ENCODE results near the gene FCGR1A. TPM values are rescaled to one million over a fixed set of nuclear protein-coding genes. Genes with fewer than 3 reads are reported as not detected.
"Not testable (repeated sequence)": the region's sequence is repeated elsewhere in the genome, so short reads cannot be mapped to it uniquely, and the experiment has no call there.

FCGR1A gene
- total RNA-seq, 2 experiments from 2014 or later = not detected

- intact Hi-C loops (cut with micrococcal nuclease); H3K27me3 Mint-ChIP-seq (ENCODE audit: low read depth); H3K27ac Mint-ChIP-seq; H3K9me3 Mint-ChIP-seq; CTCF ChIA-PET; H3K36me3 Mint-ChIP-seq (ENCODE audit: low read depth); H3K4me3 Mint-ChIP-seq; H3K4me1 Mint-ChIP-seq (ENCODE audit: low read depth); DNase-seq: not testable (repeated sequence)
Observed at GRCh38 chr1:149755294-149755693, 27.2 kb upstream of the FCGR1A start.

DNA sequence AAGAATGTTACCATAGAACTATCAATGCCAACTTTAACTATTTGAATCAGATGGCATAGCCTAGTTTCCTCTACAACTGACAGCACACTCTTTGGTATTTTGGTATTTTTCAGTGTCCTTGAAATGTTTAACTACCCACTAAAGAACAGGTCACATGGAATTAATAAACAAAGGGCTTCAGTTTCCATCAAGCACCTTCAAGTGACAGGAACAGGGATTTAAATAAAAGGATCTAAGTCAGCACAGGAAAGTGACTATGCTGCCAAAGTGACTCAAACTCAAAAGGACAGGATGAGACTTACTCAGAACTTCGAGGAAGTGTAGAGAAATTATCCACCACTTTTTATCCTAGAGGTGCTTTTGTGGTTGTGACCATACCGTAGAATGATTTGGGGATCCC is 20.2 kb upstream of the FCGR1A start:
- DNase-seq; H3K27ac Mint-ChIP-seq; H3K4me3 Mint-ChIP-seq; CTCF ChIA-PET; intact Hi-C loops (cut with micrococcal nuclease); H3K27me3 Mint-ChIP-seq (ENCODE audit: low read depth); H3K9me3 Mint-ChIP-seq; H3K36me3 Mint-ChIP-seq (ENCODE audit: low read depth); H3K4me1 Mint-ChIP-seq (ENCODE audit: low read depth): not testable (repeated sequence)

GRCh38 chr1:149764087-149764800 is 18.2 kb upstream of the FCGR1A start:
- H3K27me3 Mint-ChIP-seq (ENCODE audit: low read depth); intact Hi-C loops (cut with micrococcal nuclease); H3K27ac Mint-ChIP-seq; DNase-seq; CTCF ChIA-PET; H3K4me3 Mint-ChIP-seq; H3K4me1 Mint-ChIP-seq (ENCODE audit: low read depth); H3K36me3 Mint-ChIP-seq (ENCODE audit: low read depth); H3K9me3 Mint-ChIP-seq: not testable (repeated sequence)

DNA sequence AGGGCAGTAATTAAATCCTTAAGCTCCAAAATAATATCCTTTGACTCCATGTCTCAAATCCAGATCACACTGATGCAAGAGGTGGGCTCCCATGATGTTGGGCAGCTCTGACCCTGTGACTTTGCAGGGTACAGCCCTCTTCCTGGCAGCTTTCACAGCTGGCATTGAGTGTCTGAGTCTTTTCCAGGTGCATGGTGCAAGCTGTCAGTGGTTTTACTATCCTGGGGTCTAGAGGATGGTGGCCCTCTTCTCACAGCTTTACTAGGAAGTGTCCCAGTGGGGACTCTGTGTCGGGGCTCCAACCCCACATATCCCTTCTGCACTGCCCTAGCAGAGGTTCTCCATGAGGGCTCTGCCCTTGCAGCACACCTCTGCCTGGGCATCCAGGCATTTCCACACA is 16.3 kb upstream of the FCGR1A start:
- H3K27me3 Mint-ChIP-seq (ENCODE audit: low read depth); H3K36me3 Mint-ChIP-seq (ENCODE audit: low read depth); H3K9me3 Mint-ChIP-seq; intact Hi-C loops (cut with micrococcal nuclease); DNase-seq; H3K4me3 Mint-ChIP-seq; H3K27ac Mint-ChIP-seq; H3K4me1 Mint-ChIP-seq (ENCODE audit: low read depth); CTCF ChIA-PET: not testable (repeated sequence)

DNA sequence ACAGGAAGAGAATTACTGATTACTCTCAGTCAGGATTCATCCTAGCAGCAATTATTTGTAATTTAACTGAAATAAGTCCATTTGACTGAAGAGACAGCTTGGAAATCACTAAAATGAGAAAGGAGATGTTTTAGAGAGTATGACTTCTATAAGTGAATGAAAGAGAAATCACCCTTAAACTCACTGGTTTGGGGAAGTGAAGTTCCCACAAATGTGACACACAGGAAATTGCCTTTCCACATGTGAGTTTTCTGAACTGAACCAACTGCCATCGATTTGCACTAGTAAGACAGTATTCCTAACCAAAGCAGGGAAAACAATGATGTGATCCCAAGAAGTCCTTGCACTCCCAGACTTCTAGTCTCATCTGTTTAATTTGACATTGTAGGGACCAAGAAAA is 13.3 kb upstream of the FCGR1A start:
- intact Hi-C loops (cut with micrococcal nuclease); CTCF ChIA-PET; H3K9me3 Mint-ChIP-seq; DNase-seq; H3K4me3 Mint-ChIP-seq; H3K36me3 Mint-ChIP-seq (ENCODE audit: low read depth); H3K27me3 Mint-ChIP-seq (ENCODE audit: low read depth); H3K4me1 Mint-ChIP-seq (ENCODE audit: low read depth); H3K27ac Mint-ChIP-seq: not testable (repeated sequence)

GRCh38 chr1:149770661-149771060 is 11.8 kb upstream of the FCGR1A start:
- H3K27me3 Mint-ChIP-seq (ENCODE audit: low read depth); DNase-seq; H3K36me3 Mint-ChIP-seq (ENCODE audit: low read depth); H3K9me3 Mint-ChIP-seq; CTCF ChIA-PET; H3K4me3 Mint-ChIP-seq; H3K4me1 Mint-ChIP-seq (ENCODE audit: low read depth); intact Hi-C loops (cut with micrococcal nuclease); H3K27ac Mint-ChIP-seq: not testable (repeated sequence)

GRCh38 chr1:149771653-149772425 is 10.7 kb upstream of the FCGR1A start:
- intact Hi-C loops (cut with micrococcal nuclease); CTCF ChIA-PET; H3K27ac Mint-ChIP-seq; DNase-seq; H3K4me3 Mint-ChIP-seq; H3K9me3 Mint-ChIP-seq; H3K36me3 Mint-ChIP-seq (ENCODE audit: low read depth); H3K27me3 Mint-ChIP-seq (ENCODE audit: low read depth); H3K4me1 Mint-ChIP-seq (ENCODE audit: low read depth): not testable (repeated sequence)

- H3K4me1 Mint-ChIP-seq (ENCODE audit: low read depth); H3K4me3 Mint-ChIP-seq; CTCF ChIA-PET; H3K36me3 Mint-ChIP-seq (ENCODE audit: low read depth); H3K27ac Mint-ChIP-seq; H3K27me3 Mint-ChIP-seq (ENCODE audit: low read depth); H3K9me3 Mint-ChIP-seq; DNase-seq; intact Hi-C loops (cut with micrococcal nuclease): not testable (repeated sequence)
Observed at GRCh38 chr1:149775510-149776147, 6.9 kb upstream of the FCGR1A start.

- H3K4me1 Mint-ChIP-seq (ENCODE audit: low read depth); H3K36me3 Mint-ChIP-seq (ENCODE audit: low read depth); H3K27me3 Mint-ChIP-seq (ENCODE audit: low read depth); CTCF ChIA-PET; H3K9me3 Mint-ChIP-seq; intact Hi-C loops (cut with micrococcal nuclease); DNase-seq; H3K4me3 Mint-ChIP-seq; H3K27ac Mint-ChIP-seq: not testable (repeated sequence)
Observed at GRCh38 chr1:149777084-149777483, 5.4 kb upstream of the FCGR1A start.

GRCh38 chr1:149778313-149778712 is 4.2 kb upstream of the FCGR1A start:
- H3K9me3 Mint-ChIP-seq; H3K4me1 Mint-ChIP-seq (ENCODE audit: low read depth); CTCF ChIA-PET; intact Hi-C loops (cut with micrococcal nuclease); H3K36me3 Mint-ChIP-seq (ENCODE audit: low read depth); H3K27ac Mint-ChIP-seq; H3K27me3 Mint-ChIP-seq (ENCODE audit: low read depth); H3K4me3 Mint-ChIP-seq; DNase-seq: not testable (repeated sequence)

DNA sequence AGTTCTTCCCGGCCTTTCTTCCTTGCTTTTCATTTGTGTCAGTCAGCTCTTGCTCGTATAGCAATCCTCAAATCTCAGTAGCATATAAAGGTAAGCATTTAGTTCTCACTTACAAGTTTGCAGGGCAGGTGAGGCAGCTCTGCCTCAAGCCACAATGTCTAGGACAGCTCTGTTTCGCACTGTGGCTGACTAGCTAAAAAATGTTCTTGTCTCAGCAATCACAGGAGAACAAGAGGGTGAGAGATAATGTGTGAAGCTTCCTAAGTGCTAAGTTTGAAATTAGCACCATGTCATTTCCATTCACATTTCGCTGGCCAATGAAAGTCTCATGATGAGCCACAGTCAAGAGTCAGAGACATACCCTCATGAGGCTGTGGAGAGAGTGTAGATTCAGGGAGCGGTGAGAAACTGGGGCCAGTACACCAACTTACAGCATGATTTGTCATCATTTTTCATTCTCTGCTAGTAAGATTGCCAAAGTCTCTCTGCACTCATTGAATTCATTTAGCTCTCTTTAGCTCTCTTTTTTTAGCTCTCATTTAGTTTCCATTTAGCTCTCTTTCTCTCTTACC is 995 bp upstream of the FCGR1A start:
- H3K4me3 Mint-ChIP-seq; H3K27me3 Mint-ChIP-seq (ENCODE audit: low read depth); H3K9me3 Mint-ChIP-seq; intact Hi-C loops (cut with micrococcal nuclease); H3K4me1 Mint-ChIP-seq (ENCODE audit: low read depth); H3K27ac Mint-ChIP-seq; H3K36me3 Mint-ChIP-seq (ENCODE audit: low read depth); CTCF ChIA-PET: not testable (repeated sequence)
- DNase-seq = peak; percentile 52

- CTCF ChIA-PET; H3K36me3 Mint-ChIP-seq (ENCODE audit: low read depth); H3K9me3 Mint-ChIP-seq; H3K27ac Mint-ChIP-seq; DNase-seq; intact Hi-C loops (cut with micrococcal nuclease); H3K4me3 Mint-ChIP-seq; H3K27me3 Mint-ChIP-seq (ENCODE audit: low read depth); H3K4me1 Mint-ChIP-seq (ENCODE audit: low read depth): not testable (repeated sequence)
Observed at GRCh38 chr1:149783289-149783688, 795 bp downstream of the FCGR1A start.

GRCh38 chr1:149783868-149784267 is 1.4 kb downstream of the FCGR1A start:
- CTCF ChIA-PET = not testable (repeated sequence)

More at GRCh38 chr1:149783868-149784267, 1.4 kb downstream of the FCGR1A start:
- H3K36me3 Mint-ChIP-seq (ENCODE audit: low read depth); intact Hi-C loops (cut with micrococcal nuclease); H3K27ac Mint-ChIP-seq; DNase-seq; H3K4me1 Mint-ChIP-seq (ENCODE audit: low read depth); H3K27me3 Mint-ChIP-seq (ENCODE audit: low read depth); H3K4me3 Mint-ChIP-seq; H3K9me3 Mint-ChIP-seq: not testable (repeated sequence)
